Activated naive CD8-positive, alpha-beta T cell treated with anti-CD3 and anti-CD28 coated beads for 36 hours (primary cell): ENCODE results near the gene CRCP. TPM values are rescaled to one million over a fixed set of nuclear protein-coding genes. Genes with fewer than 3 reads are reported as not detected.

ENCODE experiments used
- DNase-seq: peaks from one replicate; pipeline ENCODE4 v3.0.0; 2021
- H3K27ac Mint-ChIP-seq: one replicate; pipeline ENCODE4 v1.8.0; 2022; ENCODE audit warnings: mild to moderate bottlenecking, moderate library complexity, mixed read lengths
- H3K27me3 Mint-ChIP-seq: one replicate; pipeline ENCODE4 v1.8.0; 2022; ENCODE audit warnings: mild to moderate bottlenecking, mixed read lengths
- H3K36me3 Mint-ChIP-seq: one replicate; pipeline ENCODE4 v1.8.0; 2021; ENCODE audit warnings: mild to moderate bottlenecking, mixed read lengths
- H3K4me1 Mint-ChIP-seq: one replicate; pipeline ENCODE4 v1.8.0; 2021; ENCODE audit warnings: mixed read lengths
- H3K4me3 Mint-ChIP-seq: one replicate; pipeline ENCODE4 v1.8.0; 2022; ENCODE audit warnings: mild to moderate bottlenecking, moderate library complexity, mixed read lengths
- H3K9me3 Mint-ChIP-seq: one replicate; pipeline ENCODE4 v1.8.0; 2022; ENCODE audit warnings: mixed read lengths
- total RNA-seq, 2 experiments: library from RNA; stranded (reverse); gene quantifications; one replicate each; pipeline ENCODE4 v1.2.3, GENCODE V29; 2021

CRCP gene
- total RNA-seq, 2 experiments from 2014 or later, result 33.8 to 34.8 TPM

DNA sequence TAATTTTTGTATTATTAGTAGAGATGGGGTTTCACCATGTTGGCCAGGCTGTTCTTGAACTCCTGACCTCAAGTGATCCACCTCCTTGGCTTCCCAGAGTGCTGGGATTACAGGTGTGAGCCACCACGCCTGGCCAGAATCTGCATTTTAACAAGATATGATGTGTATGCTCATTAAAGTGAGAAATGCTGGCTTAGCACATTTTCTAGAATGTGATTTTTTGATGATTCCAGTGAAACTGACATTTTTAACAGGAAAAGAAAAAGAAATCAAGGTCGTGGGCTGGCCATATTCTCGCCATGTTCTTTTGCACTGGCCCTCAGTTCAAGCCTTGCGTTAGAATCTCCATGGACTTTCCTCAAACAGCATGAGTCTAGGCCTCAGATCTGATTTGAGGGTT, 72.3 kb downstream of the CRCP start:
- Mint-ChIP-seq H3K36me3 (peaks cover 3% of the 10 kb centered on the region), H3K4me1 (no peaks in the 10 kb centered on the region), H3K27me3 (no peaks in the 10 kb centered on the region), H3K4me3 (no peak overlapping the region), H3K9me3 (peaks cover 3% of the 10 kb centered on the region), H3K27ac (no peak overlapping the region)
- DNase-seq, result no peak

- Mint-ChIP-seq H3K4me3 (no peak overlapping the region), H3K36me3 (peaks cover 3% of the 10 kb centered on the region), H3K27me3 (no peaks in the 10 kb centered on the region), H3K4me1 (no peaks in the 10 kb centered on the region), H3K27ac (no peak overlapping the region), H3K9me3 (peaks cover 3% of the 10 kb centered on the region)
- DNase-seq, result no peak
Observed at GRCh38 chr7:66187905-66188304, 73.3 kb downstream of the CRCP start.

DNA sequence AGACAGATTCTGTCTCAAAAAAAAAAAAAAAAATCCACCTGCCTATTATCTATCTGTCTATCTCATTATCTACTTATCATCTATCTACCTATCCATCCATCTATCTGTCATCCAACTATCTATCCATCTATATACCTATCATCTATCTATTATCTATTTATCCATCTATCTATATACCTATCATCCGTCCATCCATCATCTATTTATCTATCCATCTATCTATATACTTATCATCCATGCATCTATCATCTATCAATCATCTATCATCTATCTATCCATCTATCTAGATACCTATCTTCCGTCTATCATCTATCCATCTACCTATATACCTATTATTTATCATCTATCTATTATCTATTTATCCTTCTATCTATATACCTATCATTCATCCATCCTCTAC, 74.0 kb downstream of the CRCP start:
- no peak overlapping the region for H3K4me3 Mint-ChIP-seq
- peaks cover 3% of the 10 kb centered on the region for H3K36me3 Mint-ChIP-seq
- H3K27me3 Mint-ChIP-seq, result no peaks in the 10 kb centered on the region
- H3K4me1 Mint-ChIP-seq, result no peaks in the 10 kb centered on the region
- no peak for DNase-seq
- H3K27ac Mint-ChIP-seq, result no peak overlapping the region
- H3K9me3 Mint-ChIP-seq, result peaks cover 3% of the 10 kb centered on the region

DNA sequence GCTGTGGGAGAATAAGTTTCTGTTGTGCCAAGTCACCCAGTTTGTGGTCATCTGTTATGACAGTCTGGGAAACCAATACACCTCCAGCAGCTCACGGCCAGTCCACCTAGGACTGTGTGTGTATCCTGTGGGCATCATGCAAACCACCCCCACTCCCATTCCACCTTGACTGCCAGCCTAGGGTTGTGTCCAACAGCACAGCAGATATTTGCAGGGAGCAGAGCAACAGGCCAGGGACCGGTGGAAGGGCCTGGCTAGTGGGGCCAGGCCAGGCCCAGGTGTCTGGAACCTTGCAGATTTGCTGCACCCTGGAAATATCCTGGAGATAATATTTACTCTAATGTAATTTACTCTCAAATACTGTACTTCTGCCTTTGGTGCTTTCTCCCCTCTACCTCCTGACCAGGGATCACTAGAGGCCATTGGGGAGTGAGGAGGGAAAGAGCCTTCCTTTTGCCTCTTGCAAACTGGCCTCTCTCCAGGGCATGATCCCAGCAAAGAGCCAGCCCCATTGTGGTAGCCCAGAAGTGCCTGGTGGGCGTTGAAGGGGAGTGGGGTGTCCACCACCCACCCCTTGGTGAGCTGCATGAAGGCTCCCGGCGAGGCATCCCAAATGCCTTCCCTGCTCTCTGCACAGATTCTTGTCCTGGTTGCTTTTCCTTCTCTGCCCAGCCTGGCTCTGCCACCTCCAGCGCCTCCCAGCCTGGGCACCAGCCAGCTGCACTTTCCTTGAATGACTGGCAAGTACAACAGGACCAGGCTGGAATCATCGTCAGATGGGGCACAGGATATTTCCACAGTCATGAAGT, 75.3 kb downstream of the CRCP start:
- Mint-ChIP-seq H3K27ac (no peak overlapping the region), H3K36me3 (peaks cover 3% of the 10 kb centered on the region), H3K4me1 (no peaks in the 10 kb centered on the region), H3K9me3 (peaks cover 3% of the 10 kb centered on the region), H3K27me3 (no peaks in the 10 kb centered on the region), H3K4me3 (no peak overlapping the region)
- DNase-seq, result no peak

DNA sequence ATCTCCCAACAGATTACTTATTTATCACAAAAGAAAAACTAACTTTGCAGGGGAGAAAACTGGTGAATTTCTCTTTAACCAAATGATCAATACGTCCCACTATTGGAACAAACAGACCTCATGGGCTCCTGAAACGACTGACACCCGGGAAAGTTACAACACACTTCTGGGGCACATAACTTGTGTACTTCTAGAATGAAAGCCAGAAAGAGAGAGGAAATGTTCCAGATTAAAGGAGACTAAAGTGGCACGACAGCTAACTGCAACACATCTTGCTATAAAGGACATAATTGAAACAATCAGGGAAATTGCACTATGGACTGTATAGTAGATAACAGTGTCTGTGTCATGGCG, 75.8 kb downstream of the CRCP start:
- H3K9me3 Mint-ChIP-seq, result peaks cover 3% of the 10 kb centered on the region
- H3K27me3 Mint-ChIP-seq, result no peaks in the 10 kb centered on the region
- no peak for DNase-seq
- no peaks in the 10 kb centered on the region for H3K4me1 Mint-ChIP-seq
- no peak overlapping the region for H3K4me3 Mint-ChIP-seq
- no peak overlapping the region for H3K27ac Mint-ChIP-seq
- H3K36me3 Mint-ChIP-seq, result peaks cover 3% of the 10 kb centered on the region

- H3K4me3 Mint-ChIP-seq, result no peak overlapping the region
- no peaks in the 10 kb centered on the region for H3K36me3 Mint-ChIP-seq
- H3K27me3 Mint-ChIP-seq, result no peaks in the 10 kb centered on the region
- no peak for DNase-seq
- H3K4me1 Mint-ChIP-seq, result no peaks in the 10 kb centered on the region
- H3K9me3 Mint-ChIP-seq, result no peaks in the 10 kb centered on the region
- H3K27ac Mint-ChIP-seq, result no peak overlapping the region
Observed at GRCh38 chr7:66193146-66193725, 78.6 kb downstream of the CRCP start.

DNA sequence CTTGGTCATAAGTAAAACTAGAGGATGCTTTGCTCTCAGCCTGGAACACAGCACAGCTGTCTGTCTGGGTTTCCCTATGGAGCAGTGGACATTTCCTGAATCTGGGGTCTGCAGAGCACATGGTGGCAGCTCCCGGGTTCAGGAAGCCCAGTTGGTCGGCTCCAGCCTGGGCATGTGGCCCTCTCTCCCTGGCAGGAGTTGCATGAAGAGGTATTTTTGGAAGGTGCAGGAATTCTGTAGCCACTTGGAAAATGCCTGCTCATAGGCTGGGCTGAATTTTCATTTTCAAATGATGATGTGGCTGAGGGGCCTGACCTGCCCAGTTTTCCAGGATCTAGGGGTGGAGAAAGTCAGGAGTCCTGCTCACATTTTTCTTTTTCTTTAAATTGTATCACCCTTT, 83.8 kb downstream of the CRCP start:
- Mint-ChIP-seq H3K36me3 (no peaks in the 10 kb centered on the region), H3K9me3 (no peaks in the 10 kb centered on the region), H3K27me3 (peaks cover 9% of the 10 kb centered on the region), H3K4me3 (no peak overlapping the region), H3K4me1 (peaks cover 7% of the 10 kb centered on the region), H3K27ac (no peak overlapping the region)
- no peak for DNase-seq

GRCh38 chr7:66198956-66199355, 84.3 kb downstream of the CRCP start:
- H3K27me3 Mint-ChIP-seq, result peaks cover 9% of the 10 kb centered on the region
- H3K9me3 Mint-ChIP-seq, result no peaks in the 10 kb centered on the region
- H3K27ac Mint-ChIP-seq, result no peak overlapping the region
- DNase-seq, result no peak
- H3K36me3 Mint-ChIP-seq, result no peaks in the 10 kb centered on the region
- peaks cover 7% of the 10 kb centered on the region for H3K4me1 Mint-ChIP-seq
- no peak overlapping the region for H3K4me3 Mint-ChIP-seq

- peaks cover 2% of the 10 kb centered on the region for H3K36me3 Mint-ChIP-seq
- DNase-seq, result no peak
Observed at GRCh38 chr7:66202441-66202840, 87.8 kb downstream of the CRCP start.

More at GRCh38 chr7:66202441-66202840, 87.8 kb downstream of the CRCP start:
- Mint-ChIP-seq H3K9me3 (no peaks in the 10 kb centered on the region), H3K27me3 (peaks cover 9% of the 10 kb centered on the region), H3K4me1 (peaks cover 27% of the 10 kb centered on the region), H3K27ac (no peak overlapping the region), H3K4me3 (no peak overlapping the region)

Other genes starting within 250 kb of the CRCP start
- gene VKORC1L1, start 241.8 kb upstream of the CRCP start, total RNA-seq, result 10 to 100 TPM; 18.7 to 21.2 TPM
- 10 to 100 TPM; 49.2 to 49.9 TPM for gene GUSB, start 132.6 kb upstream of the CRCP start, total RNA-seq
- gene ASL, start 39.0 kb upstream of the CRCP start, total RNA-seq, result 10 to 100 TPM; 19.0 to 22.8 TPM
- gene TPST1, start 90.5 kb downstream of the CRCP start, total RNA-seq, result 1 to 10 TPM; 3.0 to 4.1 TPM